NCI-H2107 (cell line): ENCODE results near the gene KRT6C.
"Not testable (repeated sequence)": the region's sequence is repeated elsewhere in the genome, so short reads cannot be mapped to it uniquely, and the experiment has no call there.

Experiments used
- DNase-seq: peaks from one replicate; lab custom pipeline; 2025; lab: John Stamatoyannopoulos, UW

KRT6C gene

GRCh38 chr12:52473768-52474167, at the start of gene KRT6C:
Gene KRT6C (minus strand): TSS chr12:52473805. CDS start chr12:52473737, 68 bp downstream.
- DNase-seq = no peak

DNA sequence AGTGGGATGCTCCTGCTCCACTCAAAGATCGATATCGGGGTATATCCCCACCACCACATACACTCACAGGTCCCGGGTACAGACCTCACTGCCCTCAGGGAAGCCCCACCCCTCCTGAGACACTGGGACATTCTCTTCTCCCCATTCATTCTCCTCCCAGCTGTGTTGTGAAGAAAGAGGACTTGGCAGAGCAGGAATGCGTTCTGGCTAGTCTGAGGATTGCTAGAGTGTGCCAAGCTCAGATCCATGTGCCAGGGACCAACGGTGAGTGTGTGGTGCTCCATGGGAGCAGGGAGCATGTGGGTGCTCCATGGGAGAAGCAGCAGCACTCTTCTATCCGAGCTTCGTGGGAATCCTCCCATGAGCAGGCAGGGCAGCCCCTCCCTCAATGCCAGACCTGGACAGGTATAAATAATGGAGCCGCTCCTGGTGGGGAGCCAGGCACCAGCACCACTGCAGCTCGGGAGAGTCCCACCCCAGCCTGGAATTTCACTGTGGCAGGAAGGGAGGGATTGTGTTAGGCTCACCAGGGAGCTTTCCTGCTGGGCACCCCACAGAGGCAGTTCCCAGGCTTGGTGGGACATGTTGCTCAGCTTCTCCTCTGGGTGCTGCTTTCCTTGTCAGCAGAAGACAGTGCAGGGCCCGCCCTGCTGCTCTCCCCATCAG, 48.9 kb upstream of the KRT6C start:
- no peak for DNase-seq

DNA sequence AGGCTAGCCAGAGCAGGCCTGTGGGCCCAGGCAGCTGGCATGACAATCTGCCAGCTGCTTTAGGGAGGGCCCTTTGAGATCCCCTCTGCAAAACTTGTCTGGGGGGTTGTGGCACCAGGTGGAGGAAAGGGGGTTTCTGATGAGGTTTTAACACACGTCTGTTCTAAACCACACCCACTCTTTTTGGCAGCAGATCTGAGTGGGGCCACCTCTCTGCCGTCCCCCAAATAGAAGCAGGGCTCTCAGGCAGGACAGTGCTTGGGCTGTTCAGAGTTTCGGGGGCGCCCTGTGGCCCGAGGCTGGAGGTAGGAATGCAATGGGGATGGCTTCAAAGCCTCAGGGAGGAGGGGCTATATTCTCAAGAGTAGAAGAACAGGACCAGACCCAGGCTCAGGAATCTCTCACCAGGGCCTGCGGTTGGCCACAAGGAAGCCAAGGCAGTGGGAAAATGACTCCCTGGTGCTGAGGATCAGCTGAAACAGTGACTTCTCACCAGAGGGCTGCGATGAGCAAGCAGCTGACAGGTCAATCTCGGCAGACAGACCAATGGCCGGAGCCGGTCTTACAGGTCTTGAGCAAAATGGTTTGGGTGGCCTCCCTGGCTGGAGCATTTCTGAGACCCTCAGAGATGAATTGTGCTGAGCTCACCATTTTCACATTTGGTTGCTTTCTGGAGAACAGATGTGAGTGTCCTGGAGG, 48.1 kb upstream of the KRT6C start:
- DNase-seq = no peak

GRCh38 chr12:52521175-52521567, 47.6 kb upstream of the KRT6C start:
- no peak for DNase-seq

- no peak for DNase-seq
These were observed 46.4 kb upstream of the KRT6C start, which contains the start of gene KRT5 for GRCh38 chr12:52519826-52520662. Gene KRT5 (minus strand): TSS chr12:52520394. CDS start chr12:52520296, 98 bp downstream.

- DNase-seq = no peak
These were observed 45.7 kb upstream of the KRT6C start for GRCh38 chr12:52519387-52519703.

- DNase-seq = no peak
These were observed 45.2 kb upstream of the KRT6C start for GRCh38 chr12:52518574-52519386.

DNA sequence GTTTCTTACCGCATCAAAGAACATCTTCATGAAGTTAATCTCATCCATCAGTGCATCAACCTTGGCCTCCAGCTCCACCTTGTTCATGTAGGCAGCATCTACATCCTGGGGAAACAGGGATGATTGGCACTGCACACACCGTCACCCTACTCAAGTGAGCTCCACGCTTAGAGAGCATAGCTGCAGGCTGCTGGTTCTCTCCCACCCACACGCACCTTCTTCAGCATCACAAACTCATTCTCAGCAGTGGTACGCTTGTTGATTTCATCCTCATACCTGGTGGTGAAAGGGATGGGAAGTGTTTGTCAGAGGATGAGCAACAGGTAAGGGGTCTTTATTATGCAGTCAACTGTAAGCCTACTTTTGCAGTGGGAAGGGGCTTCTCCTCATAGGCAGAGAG, 44.3 kb upstream of the KRT6C start:
- no peak for DNase-seq

GRCh38 chr12:52517005-52517835, 43.6 kb upstream of the KRT6C start:
- no peak for DNase-seq

DNA sequence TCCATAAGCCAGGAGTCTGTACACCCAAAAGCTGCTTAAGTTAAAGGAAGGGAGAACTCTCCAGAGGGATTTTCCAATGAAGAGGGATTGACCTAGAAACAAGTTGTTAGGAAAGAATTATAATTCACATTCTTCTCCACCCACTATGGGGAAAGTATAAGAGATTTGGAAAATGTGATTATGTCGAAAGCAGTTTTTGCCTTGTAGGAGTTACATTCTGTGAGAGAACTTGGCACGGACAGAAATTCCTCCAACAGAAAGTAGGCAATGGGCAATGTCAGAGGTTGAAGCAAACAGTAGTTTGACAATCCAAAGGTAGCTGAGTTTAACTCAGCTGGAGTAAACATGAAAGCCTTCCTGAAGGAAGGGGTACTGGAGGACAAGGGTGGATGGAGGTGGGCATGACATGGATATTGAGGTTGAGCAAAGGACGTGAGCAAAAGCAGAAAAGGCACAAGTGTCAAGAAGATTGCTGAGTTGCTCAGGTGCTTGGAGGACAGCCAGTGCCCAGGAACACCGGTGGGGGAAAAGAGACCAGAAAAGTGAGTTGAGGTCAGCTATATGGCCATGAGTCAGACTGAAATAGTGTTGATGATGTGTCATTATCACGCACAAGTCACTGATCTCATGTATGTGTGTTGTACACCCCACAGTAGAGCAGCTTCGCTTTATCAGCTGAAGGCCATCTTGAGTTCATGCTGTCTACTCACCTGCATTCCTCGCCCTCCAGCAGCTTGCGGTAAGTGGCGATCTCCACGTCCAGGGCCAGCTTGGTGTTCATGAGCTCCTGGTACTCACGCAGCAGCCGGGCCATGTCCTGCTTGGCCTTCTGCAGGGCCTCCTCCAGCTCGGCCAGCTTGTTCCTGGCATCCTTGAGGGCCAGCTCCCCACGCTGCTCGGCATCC, 42.6 kb upstream of the KRT6C start:
- no peak for DNase-seq

DNA sequence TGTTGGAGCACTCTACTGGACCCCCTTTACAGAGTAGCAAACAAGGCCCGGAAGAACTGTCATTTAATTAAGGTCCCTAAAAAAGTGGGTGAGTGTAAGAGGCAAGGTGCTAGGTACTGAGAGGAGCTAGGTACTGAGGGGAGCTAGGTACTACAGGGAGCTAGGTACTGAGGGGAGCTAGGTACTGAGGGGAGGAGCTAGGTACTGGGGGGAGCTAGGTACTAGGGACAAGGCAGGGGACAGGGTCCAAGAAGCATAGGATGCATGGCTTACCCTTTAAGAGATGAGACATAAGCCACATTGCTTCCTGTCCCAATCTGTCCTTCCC, 41.7 kb upstream of the KRT6C start:
- no peak for DNase-seq

DNA sequence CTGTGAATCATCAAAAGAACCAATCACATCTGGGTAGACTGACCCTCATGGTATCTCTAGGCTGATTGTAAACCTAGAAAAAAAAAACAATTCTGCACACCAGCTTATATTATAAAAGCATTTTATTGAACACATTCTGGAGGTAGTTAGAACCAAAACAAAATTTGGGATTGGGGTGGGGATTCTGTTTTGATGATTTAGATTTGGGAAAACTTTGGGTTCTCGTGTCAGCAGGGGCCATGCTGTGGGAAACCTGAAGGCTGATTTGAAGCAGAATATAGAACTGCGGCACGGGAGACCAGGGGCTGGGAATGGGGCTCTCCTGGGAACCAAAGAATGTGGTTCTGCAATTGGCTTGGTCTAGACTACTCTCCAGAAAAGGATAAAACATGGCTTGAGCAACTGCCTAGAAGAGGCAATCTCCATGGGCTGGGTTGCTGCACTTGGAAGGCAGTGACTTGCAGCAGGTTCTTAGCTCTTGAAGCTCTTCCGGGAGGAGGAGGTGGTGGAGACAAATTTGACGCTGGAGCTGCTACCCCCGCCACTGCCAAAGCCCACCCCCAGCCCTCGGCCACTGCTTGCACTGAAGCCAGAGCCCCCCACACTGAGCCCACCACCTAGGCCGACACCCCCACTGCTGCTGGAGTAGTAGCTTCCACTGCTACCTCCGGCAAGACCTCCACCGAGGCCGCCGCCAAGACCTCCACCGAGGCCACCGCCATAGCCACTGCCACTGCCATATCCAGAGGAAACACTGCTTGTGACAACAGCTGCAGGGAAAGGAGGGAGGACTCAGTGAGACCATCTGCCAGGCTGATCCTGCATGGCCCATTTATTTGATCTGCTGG, 41.1 kb upstream of the KRT6C start:
- no peak for DNase-seq

DNA sequence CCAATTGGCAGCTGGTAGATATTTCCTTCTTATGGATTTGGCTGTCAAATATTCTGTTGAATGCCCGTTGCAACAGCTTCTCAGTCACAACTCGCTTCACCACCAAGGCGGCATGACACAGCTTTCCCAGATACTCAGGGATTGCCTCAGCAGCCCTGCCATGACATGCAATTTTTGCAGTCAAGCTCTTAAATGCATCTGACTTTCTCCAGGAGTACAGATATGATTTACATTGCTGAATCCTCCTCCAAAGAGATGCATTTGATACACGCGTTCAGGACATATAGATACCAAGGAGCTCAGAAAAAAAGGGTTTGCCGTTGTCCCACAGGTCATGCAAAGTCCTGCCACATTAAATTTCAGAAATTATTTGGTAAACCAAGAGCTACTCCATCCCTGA, 40.1 kb upstream of the KRT6C start:
- DNase-seq = no peak

GRCh38 chr12:52508211-52508610, 34.6 kb upstream of the KRT6C start:
- no peak for DNase-seq

GRCh38 chr12:52506858-52507715, 33.5 kb upstream of the KRT6C start:
- peak; percentile 41 for DNase-seq

GRCh38 chr12:52502877-52503276, 29.3 kb upstream of the KRT6C start:
- no peak for DNase-seq

DNA sequence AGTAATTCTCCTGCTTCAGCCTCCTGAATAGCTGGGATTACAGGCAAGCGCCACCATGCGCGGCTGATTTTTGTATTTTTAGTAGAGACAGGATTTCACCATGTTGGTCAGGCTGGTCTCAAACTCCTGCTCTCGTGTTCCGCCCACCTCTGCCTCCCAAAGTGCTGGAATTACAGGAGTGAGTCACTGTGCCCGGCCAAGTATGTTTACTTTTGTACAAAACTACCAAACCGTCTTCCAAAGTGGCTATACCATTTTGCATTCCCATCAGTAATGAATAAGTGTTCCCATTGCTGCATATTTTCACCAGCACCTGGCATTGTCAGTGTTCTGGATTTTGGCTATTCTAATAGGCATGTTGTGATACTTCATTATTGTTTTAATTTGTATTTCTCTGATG, 27.9 kb upstream of the KRT6C start:
- DNase-seq = no peak

DNA sequence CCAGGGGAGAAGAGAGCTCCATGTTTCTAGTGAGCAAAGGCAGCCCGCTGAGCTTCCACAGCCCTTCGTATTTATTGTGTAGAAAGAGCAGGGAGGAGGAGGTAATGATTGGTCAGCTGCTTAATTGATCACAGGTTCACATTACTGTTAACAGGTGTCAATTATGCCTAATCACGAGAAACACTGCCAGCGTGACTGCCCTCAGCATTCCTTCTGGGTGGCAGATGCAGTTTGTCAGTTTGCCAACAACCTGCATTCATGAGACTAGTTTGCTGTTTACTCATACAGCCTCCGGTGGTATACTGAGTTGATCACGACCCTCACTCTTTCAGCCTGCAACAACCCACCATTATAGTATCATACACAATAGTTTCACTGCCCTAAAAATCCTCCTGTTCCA, 27.0 kb upstream of the KRT6C start:
- not testable (repeated sequence) for DNase-seq
